Choroid plexus epithelial cell (primary cell): ENCODE data around the gene PCK1.
A peak's percentile ranks its signal among the peaks of the same experiment; 100 is the strongest.

ENCODE experiments used
- DNase-seq: peaks from one replicate; pipeline ENCODE4 v3.0.0-alpha.2; 2010; ENCODE audit warnings: low read depth
- H3K4me3 ChIP-seq: 2 replicates; pipeline ENCODE4 v1.5.1; 2011; ENCODE audit warnings: low read depth, mild to moderate bottlenecking, control low read depth, low read length, moderate library complexity
- CTCF ChIP-seq: conservative IDR thresholded peaks from 2 replicates; pipeline ENCODE4 v1.5.1; 2011; ENCODE audit warnings: low read depth, mild to moderate bottlenecking, control low read depth, inconsistent platforms, low read length, moderate library complexity

Gene PCK1

GRCh38 chr20:57596358-57596757 is 35.4 kb downstream of the PCK1 start:
- H3K4me3 ChIP-seq, result no peak overlapping the region
- no peak for DNase-seq

DNA sequence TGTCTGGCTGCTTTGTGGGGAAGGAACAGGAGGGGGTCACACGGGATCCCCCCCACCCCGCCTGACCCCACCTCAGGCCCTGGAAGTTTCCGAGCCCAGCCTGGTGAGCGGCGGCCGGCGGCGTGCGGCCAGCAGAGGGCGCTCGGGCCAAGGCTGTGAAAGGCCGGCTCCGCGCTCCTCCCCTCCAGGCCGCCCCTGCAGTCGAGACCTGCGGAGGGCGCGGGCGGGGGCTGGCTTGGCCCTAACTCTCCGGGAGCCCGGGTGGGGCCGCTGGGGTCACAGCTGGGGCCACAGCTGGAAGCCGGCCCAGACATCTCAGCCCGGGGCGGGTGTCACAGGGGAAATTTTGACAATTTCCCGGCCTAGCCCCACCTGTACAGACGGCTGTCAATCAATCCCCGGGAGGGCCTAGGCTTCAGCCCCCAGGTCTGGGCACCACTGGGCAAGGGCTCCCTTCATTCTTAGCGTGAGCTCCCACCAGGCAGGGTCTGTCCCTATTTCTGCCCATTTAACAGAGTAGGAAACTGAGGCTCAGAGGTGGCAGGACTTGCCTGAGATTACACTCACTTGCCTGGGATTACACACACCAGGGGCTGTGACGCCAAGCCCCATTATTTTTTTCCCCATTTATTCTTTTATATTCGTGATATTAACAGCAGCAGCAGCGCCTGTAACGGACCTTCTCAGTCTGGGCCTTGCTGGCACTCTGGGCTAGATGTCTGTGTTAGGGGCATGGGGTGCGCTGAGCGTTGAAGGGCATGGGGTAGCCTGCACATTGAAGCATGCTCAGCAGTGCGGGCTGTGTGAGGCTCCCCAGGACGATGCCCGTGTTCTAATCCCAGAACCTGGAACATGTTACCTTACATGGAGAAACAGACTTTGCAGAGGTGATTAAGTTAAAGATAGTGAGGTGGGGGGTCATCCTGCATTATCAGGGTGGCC is 36.4 kb downstream of the PCK1 start:
- no peak overlapping the region for H3K4me3 ChIP-seq
- DNase-seq, result peak; percentile 49
- peak; percentile 68 for TF ChIP-seq CTCF

More at GRCh38 chr20:57596358-57596757, 35.4 kb downstream of the PCK1 start:
- no peak for TF ChIP-seq CTCF

- no peak overlapping the region for H3K4me3 ChIP-seq
- no peak for DNase-seq
- TF ChIP-seq CTCF, result no peak
These were observed 37.1 kb downstream of the PCK1 start for GRCh38 chr20:57598060-57598459.

GRCh38 chr20:57598491-57598890 is 37.6 kb downstream of the PCK1 start:
- no peak overlapping the region for H3K4me3 ChIP-seq
- no peak for DNase-seq
- no peak for TF ChIP-seq CTCF

DNA sequence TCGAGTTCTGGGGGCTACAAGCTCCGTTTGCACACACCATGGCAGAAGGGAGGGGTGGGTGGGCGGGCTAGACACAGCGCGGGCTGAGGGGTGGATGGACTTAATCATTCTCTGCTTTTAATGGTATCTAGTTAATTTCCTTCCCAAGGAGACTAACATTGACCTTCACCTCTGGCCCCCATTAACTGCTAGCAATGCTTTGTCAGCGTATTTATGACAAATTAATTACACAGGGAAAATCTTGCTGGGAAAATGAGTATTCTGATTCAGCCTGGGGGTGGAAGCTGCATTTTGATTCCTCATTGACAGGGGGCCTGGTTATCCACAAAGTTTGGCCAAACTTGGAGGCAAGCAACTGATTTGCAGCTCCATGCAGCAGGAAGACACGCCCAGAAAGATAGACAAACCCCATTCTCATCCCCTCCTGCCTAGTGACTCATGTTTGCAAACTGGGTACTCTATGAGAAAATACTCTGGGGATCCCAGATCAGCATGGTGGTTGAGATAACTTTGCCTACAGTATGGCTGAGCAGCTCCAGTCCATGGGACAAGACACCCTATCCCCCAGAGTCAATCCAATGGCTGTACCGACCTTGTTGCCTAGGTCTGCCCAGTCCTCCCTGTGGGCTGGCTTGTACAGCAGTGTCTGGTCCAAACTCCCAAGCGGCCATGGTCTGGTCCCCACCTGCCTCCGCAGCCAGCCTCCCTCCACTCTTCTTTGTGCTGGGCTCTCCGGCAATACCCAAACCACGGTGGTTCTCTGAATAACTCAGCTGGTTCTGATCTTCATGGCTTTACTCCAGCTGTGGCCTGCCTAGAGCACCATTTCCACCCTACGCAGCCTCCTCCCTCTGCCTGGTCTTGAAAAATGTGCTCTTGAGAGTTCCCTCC is 39.7 kb downstream of the PCK1 start:
- H3K4me3 ChIP-seq, result no peak overlapping the region
- TF ChIP-seq CTCF, result no peak
- peak; percentile 3 for DNase-seq

GRCh38 chr20:57601211-57601570 is 40.3 kb downstream of the PCK1 start:
- DNase-seq, result no peak
- H3K4me3 ChIP-seq, result no peak overlapping the region
- no peak for TF ChIP-seq CTCF
